Brain pericyte (primary cell): ENCODE data around the gene AMMECR1.
"Not testable (repeated sequence)": the region's sequence is repeated elsewhere in the genome, so short reads cannot be mapped to it uniquely, and the experiment has no call there.

Source experiments
- DNase-seq: peaks from one replicate; pipeline ENCODE4 v3.0.0-alpha.2; 2012; ENCODE audit warnings: low read depth, low spot score

The AMMECR1 gene

GRCh38 chrX:110317820-110318663 is at the start of gene AMMECR1:
Gene AMMECR1, minus strand, starts transcription at chrX:110318085. Its CDS starts 14 bp downstream, at chrX:110318071.
- DNase-seq, result no peak

- no peak for DNase-seq
Measured at GRCh38 chrX:110363244-110363643, 45.4 kb upstream of the AMMECR1 start.

GRCh38 chrX:110359273-110359672 is 41.4 kb upstream of the AMMECR1 start:
- DNase-seq, result no peak

GRCh38 chrX:110358548-110358947 is 40.7 kb upstream of the AMMECR1 start, which contains the start of gene RTL9:
Gene RTL9, plus strand, starts transcription at chrX:110358848. Its CDS starts 91,770 bp downstream, at chrX:110450618.
- no peak for DNase-seq

GRCh38 chrX:110346681-110347080 is 28.8 kb upstream of the AMMECR1 start:
- DNase-seq, result no peak

GRCh38 chrX:110341189-110342035 is 23.5 kb upstream of the AMMECR1 start:
- no peak for DNase-seq

- no peak for DNase-seq
Measured at GRCh38 chrX:110338935-110339334, 21.1 kb upstream of the AMMECR1 start.

GRCh38 chrX:110333458-110333857 is 15.6 kb upstream of the AMMECR1 start:
- not testable (repeated sequence) for DNase-seq

GRCh38 chrX:110331444-110332030 is 13.7 kb upstream of the AMMECR1 start:
- no peak for DNase-seq

GRCh38 chrX:110328613-110329012 is 10.7 kb upstream of the AMMECR1 start:
- DNase-seq, result not testable (repeated sequence)

- no peak for DNase-seq
Measured at GRCh38 chrX:110327336-110327735, 9.5 kb upstream of the AMMECR1 start.

GRCh38 chrX:110326712-110327111 is 8.8 kb upstream of the AMMECR1 start:
- no peak for DNase-seq

- no peak for DNase-seq
Measured at GRCh38 chrX:110322603-110323002, 4.7 kb upstream of the AMMECR1 start.

- no peak for DNase-seq
Measured at GRCh38 chrX:110321670-110322069, 3.8 kb upstream of the AMMECR1 start.

- DNase-seq, result no peak
Measured at GRCh38 chrX:110321081-110321480, 3.2 kb upstream of the AMMECR1 start.

GRCh38 chrX:110320381-110320987 is 2.6 kb upstream of the AMMECR1 start:
- no peak for DNase-seq

GRCh38 chrX:110318664-110318968 is 731 bp upstream of the AMMECR1 start:
- no peak for DNase-seq

GRCh38 chrX:110317061-110317819 is 645 bp downstream of the AMMECR1 start:
- DNase-seq, result no peak

GRCh38 chrX:110316351-110317060 is 1.4 kb downstream of the AMMECR1 start:
- DNase-seq, result no peak

- no peak for DNase-seq
Measured at GRCh38 chrX:110315551-110315950, 2.3 kb downstream of the AMMECR1 start.
